Measurements from ENCODE around the gene YWHAQ.
A peak's percentile ranks its signal among the peaks of the same experiment; 100 is the strongest.
"Not testable (repeated sequence)": the region's sequence is repeated elsewhere in the genome, so short reads cannot be mapped to it uniquely, and the experiment has no call there.

Gene YWHAQ

GRCh38 chr2:9631878-9632700, 1.3 kb upstream of the YWHAQ start:
- no peak for DNase-seq (ENCODE audit: low read depth)

- DNase-seq (ENCODE audit: low read depth) = no peak
These were observed 689 bp upstream of the YWHAQ start for GRCh38 chr2:9631553-9631819.

- no peak for DNase-seq (ENCODE audit: low read depth)
These were observed 571 bp downstream of the YWHAQ start for GRCh38 chr2:9630117-9630735.

- no peak for DNase-seq (ENCODE audit: low read depth)
These were observed 1.3 kb downstream of the YWHAQ start for GRCh38 chr2:9629222-9630116.

GRCh38 chr2:9627310-9627709, 3.5 kb downstream of the YWHAQ start:
- no peak for DNase-seq (ENCODE audit: low read depth)

GRCh38 chr2:9623151-9623550, 7.6 kb downstream of the YWHAQ start:
- DNase-seq (ENCODE audit: low read depth) = no peak

GRCh38 chr2:9621655-9622054, 9.1 kb downstream of the YWHAQ start:
- not testable (repeated sequence) for DNase-seq (ENCODE audit: low read depth)

- DNase-seq (ENCODE audit: low read depth) = no peak
These were observed 12.4 kb downstream of the YWHAQ start for GRCh38 chr2:9618410-9618809.

- DNase-seq (ENCODE audit: low read depth) = no peak
These were observed 13.0 kb downstream of the YWHAQ start for GRCh38 chr2:9617749-9618148.

- DNase-seq (ENCODE audit: low read depth) = no peak
These were observed 13.5 kb downstream of the YWHAQ start for GRCh38 chr2:9617296-9617695.

- no peak for DNase-seq (ENCODE audit: low read depth)
These were observed 16.2 kb downstream of the YWHAQ start for GRCh38 chr2:9614562-9614961.

- peak; percentile 90 for DNase-seq (ENCODE audit: low read depth)
These were observed 17.5 kb downstream of the YWHAQ start for GRCh38 chr2:9613291-9613690.

GRCh38 chr2:9611549-9611912, 19.3 kb downstream of the YWHAQ start:
- not testable (repeated sequence) for DNase-seq (ENCODE audit: low read depth)

- DNase-seq (ENCODE audit: low read depth) = no peak
These were observed 19.8 kb downstream of the YWHAQ start for GRCh38 chr2:9610781-9611548.

- not testable (repeated sequence) for DNase-seq (ENCODE audit: low read depth)
These were observed 22.3 kb downstream of the YWHAQ start for GRCh38 chr2:9608491-9608890.

- DNase-seq (ENCODE audit: low read depth) = no peak
These were observed 28.4 kb downstream of the YWHAQ start for GRCh38 chr2:9602412-9602811.

- DNase-seq (ENCODE audit: low read depth) = no peak
These were observed 29.4 kb downstream of the YWHAQ start for GRCh38 chr2:9601397-9601796.

GRCh38 chr2:9599430-9599829, 31.4 kb downstream of the YWHAQ start:
- DNase-seq (ENCODE audit: low read depth) = no peak

GRCh38 chr2:9596621-9597311, 34.0 kb downstream of the YWHAQ start:
- DNase-seq (ENCODE audit: low read depth) = no peak

GRCh38 chr2:9595746-9596145, 35.1 kb downstream of the YWHAQ start:
- DNase-seq (ENCODE audit: low read depth) = no peak

- peak; percentile 48 for DNase-seq (ENCODE audit: low read depth)
These were observed 35.5 kb downstream of the YWHAQ start for GRCh38 chr2:9595256-9595655.

Data from stromal cell of bone marrow (primary cell).